Stimulated activated CD8-positive, alpha-beta memory T cell treated with anti-CD3 and anti-CD28 coated beads, Interleukin-15, amount 100 ng/mL, for 4 hours (primary cell): Measurements from ENCODE around the gene PPT2.
A peak's percentile ranks its signal among the peaks of the same experiment; 100 is the strongest.
"Not testable (repeated sequence)": the region's sequence is repeated elsewhere in the genome, so short reads cannot be mapped to it uniquely, and the experiment has no call there.

Experiments
- DNase-seq, 2 donors: peaks; one replicate each; pipeline ENCODE4 v3.0.0-alpha.2; 2020; ENCODE audit warnings: low read depth in 2 of 2

The PPT2 gene

GRCh38 chr6:32127409-32127716 lies 26.6 kb upstream of the PPT2 start:
- DNase-seq, result no peak

- DNase-seq, result peak; percentile 91 to 99
Measured at GRCh38 chr6:32127717-32128592, 26.0 kb upstream of the PPT2 start, which contains the start of gene ATF6B. TSS of gene ATF6B (minus strand) at chr6:32128246. CDS start at chr6:32128207, 39 bp downstream.

GRCh38 chr6:32128751-32129296 lies 25.1 kb upstream of the PPT2 start:
- no peak for DNase-seq

- no peak for DNase-seq
Measured at GRCh38 chr6:32129297-32130088, 24.4 kb upstream of the PPT2 start.

- DNase-seq, result no peak
Measured at GRCh38 chr6:32131439-32131948, 22.4 kb upstream of the PPT2 start.

DNA sequence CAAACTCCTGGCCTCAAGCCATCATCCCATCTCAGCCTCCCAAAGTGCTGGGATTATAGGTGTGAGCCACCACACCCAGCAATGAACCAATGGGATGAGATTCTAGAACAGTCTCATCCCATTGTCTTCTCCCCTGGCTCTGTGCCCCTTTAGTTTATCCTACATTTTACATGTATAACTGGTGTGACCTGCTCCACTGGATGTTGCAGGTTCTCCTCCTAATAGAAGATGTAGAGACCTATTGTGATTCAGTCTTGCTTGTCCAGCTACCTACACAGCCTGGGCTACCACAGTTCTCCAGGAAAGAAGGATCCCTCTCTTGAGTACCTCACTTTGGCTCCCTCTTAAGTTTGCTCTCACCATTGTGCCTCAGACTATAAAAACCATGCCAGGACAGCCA lies 21.8 kb upstream of the PPT2 start:
- no peak for DNase-seq

DNA sequence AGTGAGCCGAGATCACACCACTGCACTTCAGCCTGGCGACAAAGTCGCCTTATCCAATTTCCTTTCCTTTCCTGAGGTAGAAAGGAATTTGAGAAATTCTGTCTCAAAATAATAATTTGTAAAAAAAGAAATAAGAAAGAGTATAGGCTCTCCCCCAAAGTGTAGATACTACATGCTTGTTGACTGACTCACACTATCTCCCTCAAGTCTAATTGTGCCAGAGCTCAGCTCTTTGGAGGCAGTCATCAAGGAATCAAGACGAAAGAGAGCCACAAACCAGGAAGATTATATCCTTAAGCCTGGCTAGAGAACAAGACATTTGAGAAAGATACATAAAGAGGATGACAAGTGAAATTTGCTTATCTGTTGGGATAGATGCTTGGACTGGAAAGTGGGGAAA lies 20.2 kb upstream of the PPT2 start:
- DNase-seq, result no peak

GRCh38 chr6:32137454-32137853 lies 16.5 kb upstream of the PPT2 start:
- DNase-seq, result no peak

- no peak for DNase-seq
Measured at GRCh38 chr6:32139590-32139989, 14.4 kb upstream of the PPT2 start.

- DNase-seq, result no peak
Measured at GRCh38 chr6:32140420-32141046, 13.4 kb upstream of the PPT2 start.

DNA sequence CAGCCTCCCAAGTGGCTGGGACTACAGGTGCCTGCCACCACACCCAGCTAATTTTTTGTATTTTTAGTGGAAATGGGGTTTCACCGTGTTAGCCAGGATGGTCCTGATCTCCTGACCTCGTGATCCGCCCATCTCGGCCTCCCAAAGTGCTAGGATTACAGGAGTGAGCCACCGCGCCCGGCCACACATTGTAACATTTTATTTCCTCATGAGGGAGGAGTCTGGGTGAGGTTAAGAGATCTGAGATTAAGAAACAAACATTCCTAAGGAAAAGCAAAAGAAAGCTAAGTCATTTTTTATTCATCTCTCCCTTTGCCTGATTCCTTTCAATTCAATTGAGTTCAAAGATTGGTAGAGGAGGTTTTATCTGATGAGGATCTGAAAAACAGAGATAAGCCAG lies 9.7 kb upstream of the PPT2 start:
- DNase-seq, result not testable (repeated sequence)

- no peak for DNase-seq
Measured at GRCh38 chr6:32146287-32146686, 7.7 kb upstream of the PPT2 start.

- DNase-seq, result no peak
Measured at GRCh38 chr6:32146687-32147086, 7.3 kb upstream of the PPT2 start.

DNA sequence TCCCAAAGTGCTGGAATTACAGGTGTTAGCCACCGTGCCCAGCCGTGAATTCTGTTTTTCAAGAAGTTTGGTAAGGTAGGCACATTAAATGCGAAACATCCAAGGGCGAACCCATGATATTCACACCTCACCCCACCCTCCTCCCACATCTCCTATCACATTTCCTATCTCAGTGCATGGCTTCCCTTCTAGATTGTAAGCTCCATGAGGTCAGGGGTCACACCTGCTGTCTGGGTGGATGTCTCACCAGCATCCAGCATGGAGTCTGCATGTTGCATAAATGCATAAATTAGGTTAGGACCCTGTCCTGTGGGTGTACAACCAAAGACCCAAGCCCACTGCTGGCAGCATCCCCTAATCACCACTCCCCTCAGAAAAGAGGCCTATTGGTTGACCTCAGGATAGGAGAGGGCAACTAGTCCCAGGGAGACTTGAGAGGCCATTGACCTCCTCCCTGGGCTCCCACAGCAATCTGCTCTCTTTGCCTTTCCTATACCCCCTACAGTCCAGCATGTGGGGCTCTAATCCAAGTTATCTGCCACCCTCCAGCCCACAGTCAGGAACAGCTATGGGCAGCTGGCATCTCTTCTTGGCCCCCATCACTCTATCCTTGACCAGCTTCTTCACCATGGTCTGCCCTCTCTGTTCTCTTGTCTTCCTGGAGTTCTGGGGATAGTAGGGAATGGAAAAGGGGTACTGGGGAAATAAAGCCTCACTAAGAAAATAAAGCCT lies 6.4 kb upstream of the PPT2 start:
- DNase-seq, result no peak

DNA sequence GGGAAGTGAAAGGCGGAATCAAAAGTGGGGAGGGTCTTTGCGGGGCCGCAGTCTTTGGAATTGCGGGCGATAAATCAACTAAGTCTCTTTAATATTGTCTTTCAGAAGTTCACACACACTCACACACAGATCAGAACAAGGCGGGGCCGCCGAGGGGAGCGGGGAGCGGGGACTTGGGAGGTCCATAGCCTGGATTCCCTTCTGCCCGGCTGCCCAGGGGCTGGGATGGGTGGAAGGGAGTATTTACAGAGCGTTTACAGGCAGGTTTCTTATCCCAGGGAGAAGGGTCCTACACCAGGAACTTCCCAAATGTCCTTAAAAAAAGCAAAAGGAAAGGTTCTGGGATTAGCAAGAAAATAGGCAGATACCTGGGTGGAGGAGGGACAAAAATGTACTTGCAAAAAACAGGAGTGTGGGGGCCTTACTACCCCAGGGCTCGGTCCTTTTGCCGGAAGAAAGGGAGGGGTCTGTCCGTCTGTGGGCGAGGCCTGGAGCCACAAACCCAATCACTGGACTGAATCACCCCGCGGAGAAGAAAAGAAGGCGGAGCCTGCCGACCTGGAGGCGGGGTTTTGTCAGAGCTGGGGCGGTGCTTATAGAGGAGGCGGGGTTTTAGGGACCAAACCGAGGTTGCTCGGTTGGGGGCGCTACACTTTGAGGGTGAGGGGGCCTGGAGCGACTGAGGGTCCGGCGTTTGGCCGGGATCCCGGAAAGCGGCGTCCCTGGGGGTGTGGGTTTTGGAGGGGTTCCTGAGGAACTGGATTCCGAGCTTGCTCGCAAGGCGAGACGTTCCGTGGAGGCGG lies 5.5 kb upstream of the PPT2 start:
- DNase-seq, result peak; percentile 39 to 40

GRCh38 chr6:32149092-32149755 lies 4.7 kb upstream of the PPT2 start:
- DNase-seq, result no peak

- no peak for DNase-seq
Measured at GRCh38 chr6:32149932-32150870, 3.7 kb upstream of the PPT2 start.

DNA sequence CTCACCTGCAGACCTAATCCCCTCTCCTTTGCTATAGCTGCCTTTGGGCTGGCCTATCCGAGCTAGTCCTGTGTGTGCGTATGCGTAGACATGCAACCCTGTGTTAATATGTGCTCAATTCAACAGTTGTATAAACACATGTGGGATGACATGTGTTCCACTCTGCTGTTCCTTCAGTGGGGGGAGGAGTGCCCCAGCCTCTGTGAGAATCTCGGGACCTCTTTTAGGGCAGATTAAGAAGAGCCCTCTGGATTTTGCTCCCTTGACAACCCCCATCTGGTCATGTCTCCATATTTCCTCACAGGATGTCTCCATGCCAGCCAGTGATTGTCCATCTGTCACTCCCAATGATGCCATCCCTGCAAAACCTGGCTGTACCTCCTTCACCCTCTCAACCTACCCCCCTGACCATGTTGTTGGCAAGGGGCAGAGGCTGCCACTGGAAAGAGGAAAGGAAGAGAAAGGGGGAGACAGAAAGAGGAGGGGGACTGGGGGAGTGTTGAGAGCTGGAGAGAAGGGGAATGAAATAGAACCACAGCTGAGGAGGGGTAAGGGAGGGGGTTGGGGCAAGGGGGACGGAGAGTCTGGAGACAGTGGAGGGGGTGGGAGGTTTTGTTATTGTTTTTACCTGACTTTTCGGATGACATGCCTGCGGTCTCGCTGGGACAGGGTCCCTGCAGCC lies 2.6 kb upstream of the PPT2 start:
- DNase-seq, result no peak
